ENCODE results near the gene LNP1. TPM values are rescaled to one million over a fixed set of nuclear protein-coding genes. Genes with fewer than 3 reads are reported as not detected.
A peak's percentile ranks its signal among the peaks of the same experiment; 100 is the strongest.

LNP1 gene
- total RNA-seq, 2 experiments from 2014 or later: 8.9 to 12.7 TPM

DNA sequence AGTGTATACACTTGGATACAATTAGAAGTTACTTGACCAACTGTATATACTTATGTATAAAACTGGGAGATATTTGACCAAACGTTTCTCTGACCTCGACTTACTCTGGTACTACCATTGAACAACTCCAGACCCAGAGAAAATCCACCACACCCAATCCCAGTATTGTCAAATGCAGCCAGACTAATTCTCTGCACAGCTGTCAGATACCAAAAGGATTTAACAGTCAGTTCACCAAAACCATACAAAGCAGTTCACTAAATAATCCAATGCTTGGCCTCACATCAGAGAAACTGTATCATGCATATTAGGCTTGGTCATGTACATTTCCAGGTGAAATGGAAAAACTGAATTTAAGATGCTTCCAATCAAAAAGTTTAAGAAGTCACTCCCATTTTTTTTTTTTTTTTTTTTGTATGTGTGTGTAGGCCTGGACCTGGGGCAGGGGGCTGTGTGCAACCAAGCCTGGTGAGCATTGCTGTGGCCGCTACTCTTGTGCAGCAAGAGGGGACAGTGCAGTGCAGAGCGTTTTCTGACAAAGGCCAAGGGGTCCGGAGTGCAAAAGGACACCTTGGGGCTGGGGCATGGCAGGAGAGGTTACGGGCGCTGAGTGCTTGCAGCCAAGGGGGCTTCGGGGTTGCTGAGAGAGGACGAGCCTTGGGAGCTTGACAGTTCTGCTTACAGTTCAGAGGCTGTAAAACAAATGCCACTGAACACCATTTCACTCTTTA lies 1.8 kb upstream of the LNP1 start:
- no peaks in the 10 kb centered on the region for H3K9me3 ChIP-seq (ENCODE audit: low read length)
- peaks cover 93% of the 10 kb centered on the region for H3K79me2 ChIP-seq (ENCODE audit: insufficient read depth, low read depth, low read length)
- H4K20me1 ChIP-seq (ENCODE audit: insufficient read depth, low read length): peaks cover 13% of the 10 kb centered on the region
- H2AFZ ChIP-seq (ENCODE audit: low read length): no peak overlapping the region
- intact Hi-C loops (cut with micrococcal nuclease; ENCODE audit: unreplicated experiment): loop anchor here (1.0 to 10.0 kb wide), 4 partner anchors 8 to 1165 kb away; partner anchors contain the start of genes NIT2 and TRMT10C
- TF ChIP-seq, protein P1, sequence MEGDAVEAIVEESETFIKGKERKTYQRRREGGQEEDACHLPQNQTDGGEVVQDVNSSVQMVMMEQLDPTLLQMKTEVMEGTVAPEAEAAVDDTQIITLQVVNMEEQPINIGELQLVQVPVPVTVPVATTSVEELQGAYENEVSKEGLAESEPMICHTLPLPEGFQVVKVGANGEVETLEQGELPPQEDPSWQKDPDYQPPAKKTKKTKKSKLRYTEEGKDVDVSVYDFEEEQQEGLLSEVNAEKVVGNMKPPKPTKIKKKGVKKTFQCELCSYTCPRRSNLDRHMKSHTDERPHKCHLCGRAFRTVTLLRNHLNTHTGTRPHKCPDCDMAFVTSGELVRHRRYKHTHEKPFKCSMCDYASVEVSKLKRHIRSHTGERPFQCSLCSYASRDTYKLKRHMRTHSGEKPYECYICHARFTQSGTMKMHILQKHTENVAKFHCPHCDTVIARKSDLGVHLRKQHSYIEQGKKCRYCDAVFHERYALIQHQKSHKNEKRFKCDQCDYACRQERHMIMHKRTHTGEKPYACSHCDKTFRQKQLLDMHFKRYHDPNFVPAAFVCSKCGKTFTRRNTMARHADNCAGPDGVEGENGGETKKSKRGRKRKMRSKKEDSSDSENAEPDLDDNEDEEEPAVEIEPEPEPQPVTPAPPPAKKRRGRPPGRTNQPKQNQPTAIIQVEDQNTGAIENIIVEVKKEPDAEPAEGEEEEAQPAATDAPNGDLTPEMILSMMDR (conservative IDR thresholded peaks at IDR 0.05; ENCODE audit: low read length): no peak
- TF ChIP-seq EZH2phosphoT487 (IDR thresholded peaks at IDR 0.05; ENCODE audit: borderline replicate concordance, low read depth, low read length): no peak
- H3K4me2 ChIP-seq (ENCODE audit: low read length): peak overlapping the region; percentile 76
- H3K4me3 ChIP-seq (ENCODE audit: low read depth, low read length, poor library complexity, severe bottlenecking): peak overlapping the region; percentile 93
- peaks cover 38% of the 10 kb centered on the region for H3K36me3 ChIP-seq (ENCODE audit: insufficient read depth, low read length)
- peak overlapping the region; percentile 81 for H3K27ac ChIP-seq (ENCODE audit: low read depth, low read length, poor library complexity, severe bottlenecking)
- no peaks in the 10 kb centered on the region for H3K9me2 ChIP-seq (ENCODE audit: insufficient read depth, low read length)
- CTCF ChIA-PET (ENCODE audit: unreplicated experiment): no interaction called here
- POLR2A ChIA-PET: interaction anchor here (0.6 to 2.6 kb wide), 7 partner anchors 8 to 312 kb away, joined by 3 to 12 read pairs (median 5); no protein-coding TSS in a partner anchor
- peak; percentile 4 for DNase-seq (ENCODE audit: low spot score)
- peaks cover 33% of the 10 kb centered on the region for H3K4me1 ChIP-seq (ENCODE audit: insufficient read depth, low read length, poor library complexity, severe bottlenecking)
- BruUV-seq (replicated peaks): TSS peak; percentile 54

DNA sequence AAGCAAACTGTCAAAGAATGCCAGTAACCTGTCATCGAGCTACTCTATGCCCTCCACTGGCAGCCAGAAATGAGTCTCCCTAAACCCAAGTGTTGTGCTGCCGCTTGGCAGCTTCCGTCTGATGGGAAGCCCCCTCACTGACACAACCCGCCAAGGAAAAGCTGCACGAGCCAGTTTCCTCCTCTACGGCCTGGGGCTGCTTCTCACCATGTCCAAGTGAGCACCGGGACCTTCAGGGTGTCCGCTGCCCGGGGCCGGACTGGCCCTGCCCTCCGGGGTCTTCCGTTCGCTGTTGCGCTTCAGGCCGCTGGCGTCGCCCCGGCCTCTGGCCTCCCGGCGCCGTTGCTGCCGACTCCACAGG lies 940 bp upstream of the LNP1 start:
- BruUV-seq (replicated peaks): no TSS peak
- no peaks in the 10 kb centered on the region for H3K9me3 ChIP-seq (ENCODE audit: low read length)
- no peaks in the 10 kb centered on the region for H3K9me2 ChIP-seq (ENCODE audit: insufficient read depth, low read length)
- ChIA-PET POLR2A (interaction anchor here (0.9 to 2.7 kb wide), 6 partner anchors 9 to 284 kb away, joined by 3 to 13 read pairs (median 8); no protein-coding TSS in a partner anchor), CTCF (ENCODE audit: unreplicated experiment) (no interaction called here)
- peaks cover 13% of the 10 kb centered on the region for H4K20me1 ChIP-seq (ENCODE audit: insufficient read depth, low read length)
- peak overlapping the region; percentile 93 for H3K4me3 ChIP-seq (ENCODE audit: low read depth, low read length, poor library complexity, severe bottlenecking)
- no peak for TF ChIP-seq EZH2phosphoT487 (IDR thresholded peaks at IDR 0.05; ENCODE audit: borderline replicate concordance, low read depth, low read length)
- TF ChIP-seq, protein P1 (conservative IDR thresholded peaks at IDR 0.05; ENCODE audit: low read length): no peak
- intact Hi-C loops (cut with micrococcal nuclease; ENCODE audit: unreplicated experiment): loop anchor here (1.0 to 10.0 kb wide), 4 partner anchors 9 to 1164 kb away; partner anchors contain the start of genes NIT2 and TRMT10C
- H2AFZ ChIP-seq (ENCODE audit: low read length): peak overlapping the region; percentile 62; the same call in 1 of the 2 replicates
- peaks cover 91% of the 10 kb centered on the region for H3K79me2 ChIP-seq (ENCODE audit: insufficient read depth, low read depth, low read length)
- DNase-seq (ENCODE audit: low spot score): peak; percentile 56
- H3K36me3 ChIP-seq (ENCODE audit: insufficient read depth, low read length): peaks cover 31% of the 10 kb centered on the region
- peak overlapping the region; percentile 76 for H3K4me2 ChIP-seq (ENCODE audit: low read length)
- peaks cover 33% of the 10 kb centered on the region for H3K4me1 ChIP-seq (ENCODE audit: insufficient read depth, low read length, poor library complexity, severe bottlenecking)
- H3K27ac ChIP-seq (ENCODE audit: low read depth, low read length, poor library complexity, severe bottlenecking): peak overlapping the region; percentile 81

Measured in OCI-LY7 (cell line).